Measurements from ENCODE around the gene WHRN. TPM values are rescaled to one million over a fixed set of nuclear protein-coding genes. Genes with fewer than 3 reads are reported as not detected.

The WHRN gene
- total and polyA plus RNA-seq, 2 donors from 2014 or later, result 4.4 to 14.8 TPM

- Histone ChIP-seq H3K9me3 (ENCODE audit: control insufficient read depth in 2 of 3, insufficient read depth in 1 of 3, low read length in 3 of 3) (no peaks in the 10 kb centered on the region), H3K9ac (ENCODE audit: low read length in 3 of 3) (no peak overlapping the region), H3K36me3 (ENCODE audit: control insufficient read depth in 2 of 3, insufficient read depth in 3 of 3, low read length in 3 of 3) (no peaks in the 10 kb centered on the region), H3K4me1 (ENCODE audit: control insufficient read depth in 2 of 3, insufficient read depth in 2 of 3, low read depth in 1 of 3, low read length in 3 of 3) (no peaks in the 10 kb centered on the region), H3K4me3 (ENCODE audit: low read length in 3 of 3) (no peak overlapping the region), H3K27ac (ENCODE audit: low read depth in 2 of 2, low read length in 2 of 2) (no peak overlapping the region), H3K27me3 (ENCODE audit: control insufficient read depth, insufficient read depth, low read length) (no peaks in the 10 kb centered on the region)
- FAIRE-seq (no peak), DNase-seq (no peak)
- TF ChIP-seq CTCF (IDR thresholded peaks at IDR 0.05; ENCODE audit: borderline replicate concordance, extremely low read depth, insufficient read depth), result no peak
- intact Hi-C loops (cut with DNase I), result no loop called here
Observed at GRCh38 chr9:114416290-114416689, 89.0 kb downstream of the WHRN start.

GRCh38 chr9:114414346-114414745 lies 90.9 kb downstream of the WHRN start:
- intact Hi-C loops (cut with DNase I), result no loop called here

GRCh38 chr9:114413861-114414301 lies 91.4 kb downstream of the WHRN start:
- FAIRE-seq (no peak), DNase-seq (peak in 1 of 5 donors; percentile 59)
- Histone ChIP-seq H3K36me3 (ENCODE audit: control insufficient read depth in 2 of 3, insufficient read depth in 3 of 3, low read length in 3 of 3) (no peaks in the 10 kb centered on the region), H3K27me3 (ENCODE audit: control insufficient read depth, insufficient read depth, low read length) (no peaks in the 10 kb centered on the region), H3K27ac (ENCODE audit: low read depth in 2 of 2, low read length in 2 of 2) (no peak overlapping the region), H3K9ac (ENCODE audit: low read length in 3 of 3) (no peak overlapping the region), H3K9me3 (ENCODE audit: control insufficient read depth in 2 of 3, insufficient read depth in 1 of 3, low read length in 3 of 3) (no peaks in the 10 kb centered on the region), H3K4me1 (ENCODE audit: control insufficient read depth in 2 of 3, insufficient read depth in 2 of 3, low read depth in 1 of 3, low read length in 3 of 3) (no peaks in the 10 kb centered on the region), H3K4me3 (ENCODE audit: low read length in 3 of 3) (no peak overlapping the region)
- TF ChIP-seq CTCF (IDR thresholded peaks at IDR 0.05; ENCODE audit: borderline replicate concordance, extremely low read depth, insufficient read depth), result no peak
- intact Hi-C loops (cut with DNase I), result no loop called here

More at GRCh38 chr9:114414346-114414745, 90.9 kb downstream of the WHRN start:
- DNase-seq, result no peak
- Histone ChIP-seq H3K4me1 (ENCODE audit: control insufficient read depth in 2 of 3, insufficient read depth in 2 of 3, low read depth in 1 of 3, low read length in 3 of 3) (no peaks in the 10 kb centered on the region), H3K27ac (ENCODE audit: low read depth in 2 of 2, low read length in 2 of 2) (no peak overlapping the region), H3K27me3 (ENCODE audit: control insufficient read depth, insufficient read depth, low read length) (no peaks in the 10 kb centered on the region), H3K9me3 (ENCODE audit: control insufficient read depth in 2 of 3, insufficient read depth in 1 of 3, low read length in 3 of 3) (no peaks in the 10 kb centered on the region), H3K36me3 (ENCODE audit: control insufficient read depth in 2 of 3, insufficient read depth in 3 of 3, low read length in 3 of 3) (no peaks in the 10 kb centered on the region), H3K9ac (ENCODE audit: low read length in 3 of 3) (no peak overlapping the region), H3K4me3 (ENCODE audit: low read length in 3 of 3) (no peak overlapping the region)
- no peak for FAIRE-seq
- TF ChIP-seq CTCF (IDR thresholded peaks at IDR 0.05; ENCODE audit: borderline replicate concordance, extremely low read depth, insufficient read depth), result no peak

- H3K36me3 ChIP-seq (ENCODE audit: control insufficient read depth in 2 of 3, insufficient read depth in 3 of 3, low read length in 3 of 3), result no peaks in the 10 kb centered on the region
- TF ChIP-seq CTCF (IDR thresholded peaks at IDR 0.05; ENCODE audit: borderline replicate concordance, extremely low read depth, insufficient read depth), result no peak
- H3K27me3 ChIP-seq (ENCODE audit: control insufficient read depth, insufficient read depth, low read length), result no peaks in the 10 kb centered on the region
- H3K27ac ChIP-seq (ENCODE audit: low read depth in 2 of 2, low read length in 2 of 2), result no peak overlapping the region
- H3K4me3 ChIP-seq (ENCODE audit: low read length in 3 of 3), result no peak overlapping the region
- intact Hi-C loops (cut with DNase I), result no loop called here
- DNase-seq (no peak), FAIRE-seq (no peak)
- no peaks in the 10 kb centered on the region for H3K9me3 ChIP-seq (ENCODE audit: control insufficient read depth in 2 of 3, insufficient read depth in 1 of 3, low read length in 3 of 3)
- H3K9ac ChIP-seq (ENCODE audit: low read length in 3 of 3), result no peak overlapping the region
- no peaks in the 10 kb centered on the region for H3K4me1 ChIP-seq (ENCODE audit: control insufficient read depth in 2 of 3, insufficient read depth in 2 of 3, low read depth in 1 of 3, low read length in 3 of 3)
Observed at GRCh38 chr9:114412048-114412683, 93.1 kb downstream of the WHRN start.

Measured in kidney (tissue), 14 donors.